NT2/D1 (cell line): ENCODE data around the gene PRKD2.

ENCODE experiments used
- DNase-seq: peaks from one replicate; pipeline ENCODE4 v3.0.0-alpha.2; 2011; ENCODE audit warnings: low read depth, low spot score
- H3K27me3 ChIP-seq: 2 replicates; pipeline ENCODE4 v1.6.0; 2011; ENCODE audit warnings: mild to moderate bottlenecking; ENCODE audit not compliant: insufficient read length, insufficient read depth
- H3K36me3 ChIP-seq: 2 replicates; pipeline ENCODE4 v1.6.1; 2011; ENCODE audit warnings: mild to moderate bottlenecking, low read length, mixed read lengths; ENCODE audit not compliant: insufficient read depth, insufficient read length
- H3K4me1 ChIP-seq: 2 replicates; pipeline ENCODE4 v1.5.1; 2011; ENCODE audit not compliant: insufficient read depth, insufficient read length
- H3K4me3 ChIP-seq: 2 replicates; pipeline ENCODE4 v1.5.1; 2011; ENCODE audit warnings: low read depth; ENCODE audit not compliant: insufficient read length
- H3K9ac ChIP-seq: 2 replicates; pipeline ENCODE4 v1.6.0; 2011; ENCODE audit warnings: low read depth; ENCODE audit not compliant: insufficient read length
- H3K9me3 ChIP-seq: 2 replicates; pipeline ENCODE4 v1.5.1; 2011; ENCODE audit warnings: mild to moderate bottlenecking, low read length; ENCODE audit not compliant: insufficient read depth
- SUZ12 ChIP-seq: IDR thresholded peaks from 2 replicates; pipeline ENCODE4 v1.6.1; 2011; ENCODE audit not compliant: insufficient read length, insufficient read depth; ENCODE audit errors: extremely low read depth
- YY1 ChIP-seq: IDR thresholded peaks from 2 replicates; pipeline ENCODE4 v1.6.1; 2011; ENCODE audit not compliant: insufficient read length, insufficient read depth
- ZNF274 ChIP-seq: IDR thresholded peaks from 2 replicates; pipeline ENCODE4 v1.6.1; 2011; ENCODE audit warnings: mild to moderate bottlenecking, low read depth, low read length

The PRKD2 gene

DNA sequence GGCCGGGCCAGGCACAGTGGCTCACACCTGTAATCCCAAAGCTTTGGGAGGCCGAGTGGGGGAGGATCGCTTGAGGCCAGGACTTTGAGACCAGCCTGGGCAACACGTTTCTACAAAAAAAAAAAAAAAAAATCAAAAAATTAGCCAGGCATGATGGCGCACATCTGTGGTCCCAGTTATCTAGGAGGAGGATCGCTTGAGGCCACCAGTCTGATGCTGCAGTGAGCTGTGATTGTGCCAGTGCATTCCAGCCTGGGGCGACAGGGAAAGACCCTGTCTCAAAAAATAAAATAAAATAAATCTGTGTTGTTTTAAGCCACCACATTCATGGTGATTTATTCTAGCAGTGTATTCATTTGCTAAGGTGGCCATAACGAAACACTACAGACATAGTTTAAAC, 51.8 kb downstream of the PRKD2 start:
- H3K4me3 ChIP-seq: no peak overlapping the region
- TF ChIP-seq YY1 (no peak), SUZ12 (no peak)

DNA sequence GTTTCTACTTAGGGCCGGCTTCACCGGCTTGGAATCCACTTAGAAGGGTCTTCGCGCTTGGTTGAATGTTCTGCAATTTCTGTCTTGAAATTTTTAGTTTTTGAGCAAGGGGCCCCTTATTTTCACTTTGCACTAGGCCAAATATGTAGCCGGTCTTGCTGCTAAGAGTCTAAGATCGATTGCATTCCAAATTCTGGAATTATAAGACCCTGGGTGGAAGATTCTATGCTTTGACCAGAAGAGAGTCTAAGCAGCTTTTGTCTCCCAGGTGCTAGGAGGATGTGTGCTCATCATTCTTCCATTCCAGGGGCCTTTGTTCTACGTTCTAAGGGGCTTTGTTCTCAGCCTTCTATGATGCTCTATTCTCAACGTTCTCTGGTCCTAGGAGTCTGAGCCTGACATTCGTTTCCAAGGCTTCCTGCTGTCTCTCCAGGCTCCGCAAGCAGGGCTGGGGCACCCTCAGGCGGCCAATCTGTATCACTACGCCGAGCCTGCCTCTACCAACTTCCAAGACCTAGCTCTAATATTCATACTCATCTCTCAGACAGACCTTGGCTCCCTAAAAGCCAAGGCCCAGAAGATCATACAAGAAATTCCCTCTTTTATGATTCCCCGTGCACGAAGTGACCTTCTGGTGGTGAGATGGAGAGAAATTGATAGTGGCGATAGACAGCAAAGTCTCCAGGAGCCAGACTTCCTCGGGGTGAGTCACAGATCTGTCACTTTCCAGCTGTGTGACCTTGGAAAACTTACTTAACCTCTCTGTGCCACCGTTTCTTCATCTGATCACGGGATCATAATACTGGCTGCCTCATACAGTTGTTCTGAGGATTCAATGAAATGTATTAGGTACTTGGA, 55.0 kb downstream of the PRKD2 start:
- no peaks in the 10 kb centered on the region for H3K9me3 ChIP-seq
- H3K9ac ChIP-seq: no peak overlapping the region
- no peaks in the 10 kb centered on the region for H3K4me1 ChIP-seq
- peak; percentile 63 for DNase-seq
- no peaks in the 10 kb centered on the region for H3K36me3 ChIP-seq
- no peaks in the 10 kb centered on the region for H3K27me3 ChIP-seq
- no peak overlapping the region for H3K4me3 ChIP-seq
- no peak for TF ChIP-seq SUZ12
- no peak for TF ChIP-seq ZNF274
- TF ChIP-seq YY1: no peak

More for the DNA sequence above, 51.8 kb downstream of the PRKD2 start:
- no peak for DNase-seq
- Histone ChIP-seq H3K36me3 (no peaks in the 10 kb centered on the region), H3K4me1 (no peaks in the 10 kb centered on the region), H3K27me3 (no peaks in the 10 kb centered on the region), H3K9me3 (0 out of 2 replicates have a peak, but pooled peaks cover 2% of the 10 kb centered on the region), H3K9ac (no peak overlapping the region)

DNA sequence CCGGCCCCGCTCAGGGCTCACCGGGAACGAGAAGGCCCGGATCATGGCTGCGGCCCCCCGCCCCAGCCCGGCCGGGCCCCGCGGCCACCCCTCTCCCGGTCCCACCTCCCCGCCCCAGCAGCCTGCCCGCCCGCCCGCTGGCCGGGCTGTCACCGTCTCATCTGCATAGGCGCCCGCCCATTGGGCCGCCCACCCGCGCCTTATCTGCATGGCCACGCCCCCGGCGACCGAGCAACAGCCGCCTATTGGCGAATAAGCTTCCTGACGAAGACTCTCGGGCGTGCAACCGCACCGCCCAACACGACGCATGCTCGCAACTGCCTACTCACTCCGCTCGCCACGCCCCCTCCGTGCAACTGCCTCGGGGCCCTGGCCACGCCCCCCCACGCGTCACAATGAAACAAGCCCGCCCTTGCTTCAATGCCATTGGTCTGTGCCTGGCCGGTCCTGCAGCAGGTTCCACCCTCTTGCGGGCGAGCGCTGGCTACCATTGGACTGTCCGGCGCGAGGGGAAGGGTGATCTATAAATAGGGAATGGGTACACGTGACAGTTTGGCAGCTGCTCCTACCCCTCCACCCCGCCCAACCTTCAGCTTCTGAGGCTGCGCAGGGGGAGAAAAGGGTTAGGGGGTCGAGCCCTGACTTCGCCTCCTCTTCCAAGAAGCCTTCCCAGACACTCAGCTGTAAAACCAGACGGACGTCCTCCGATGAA, 55.7 kb downstream of the PRKD2 start, which contains the start of gene DACT3:
Gene DACT3 (minus strand): TSS at position 163 of the 712 bp plus-strand sequence. CDS start 118 bp downstream, at position 45.
- no peak for TF ChIP-seq YY1
- no peak for TF ChIP-seq ZNF274
- TF ChIP-seq SUZ12: no peak
- peak within 1 kb of the TSS; percentile 67 for H3K9ac ChIP-seq
- peak; percentile 97 for DNase-seq
- peak within 1 kb of the TSS; percentile 55 for H3K4me3 ChIP-seq
- H3K27me3 ChIP-seq: no peaks in the 10 kb centered on the region
- H3K9me3 ChIP-seq: no peaks in the 10 kb centered on the region
- no peaks in the 10 kb centered on the region for H3K36me3 ChIP-seq
- no peaks in the 10 kb centered on the region for H3K4me1 ChIP-seq

DNA sequence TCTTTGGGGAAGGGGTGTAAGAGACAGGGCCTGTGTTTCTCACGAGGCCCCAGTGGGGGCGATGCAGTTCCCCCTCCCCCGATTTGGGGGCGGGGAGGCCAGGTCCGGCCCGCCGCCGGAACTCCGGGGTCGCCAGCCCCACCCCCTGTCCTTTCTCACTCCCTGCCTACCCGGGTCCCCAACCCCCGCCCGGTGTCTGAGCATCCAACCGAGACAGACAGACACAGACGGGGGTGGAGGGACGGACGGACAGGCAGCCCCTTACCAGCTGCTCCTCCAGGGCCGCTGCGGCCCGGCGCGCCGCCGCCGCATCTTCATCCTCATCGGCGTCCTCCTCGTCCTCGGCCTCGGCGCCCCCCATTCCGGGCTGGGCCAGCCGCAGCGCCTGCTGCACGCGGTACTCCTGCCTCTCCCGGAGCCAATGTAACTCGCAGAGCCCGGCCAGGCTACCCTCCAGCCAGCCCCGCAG, 56.3 kb downstream of the PRKD2 start:
- DNase-seq: no peak
- H3K27me3 ChIP-seq: no peaks in the 10 kb centered on the region
- TF ChIP-seq ZNF274: no peak
- no peak for TF ChIP-seq YY1
- no peak for TF ChIP-seq SUZ12
- no peaks in the 10 kb centered on the region for H3K4me1 ChIP-seq
- no peaks in the 10 kb centered on the region for H3K36me3 ChIP-seq
- H3K9ac ChIP-seq: peak overlapping the region; percentile 64
- peak overlapping the region; percentile 55 for H3K4me3 ChIP-seq
- H3K9me3 ChIP-seq: no peaks in the 10 kb centered on the region

DNA sequence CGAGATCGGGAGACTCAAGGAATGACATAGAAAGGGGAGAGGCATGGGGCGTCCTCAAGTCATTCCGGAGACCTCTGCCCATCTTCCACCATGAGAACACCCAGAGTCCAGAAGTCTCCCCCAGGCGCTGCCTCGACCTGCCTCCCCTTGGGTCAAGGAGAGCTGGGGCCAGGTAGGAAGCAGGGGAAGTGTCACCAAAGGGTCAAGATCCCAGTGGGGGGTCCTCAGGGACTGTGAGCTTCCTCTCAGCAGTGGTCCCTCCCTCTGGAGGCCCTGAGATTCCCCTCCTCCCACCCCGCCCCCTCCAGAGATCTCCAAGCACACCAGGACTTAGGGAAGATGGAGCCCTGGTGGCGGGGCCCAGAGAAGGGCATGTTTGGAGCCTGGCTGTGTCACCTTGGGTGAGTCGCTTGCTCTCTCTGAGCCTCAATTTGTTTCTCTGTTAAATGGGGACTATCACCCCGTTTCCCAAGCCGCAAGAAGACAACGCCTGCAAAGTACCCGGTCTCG, 56.9 kb downstream of the PRKD2 start:
- H3K27me3 ChIP-seq: no peaks in the 10 kb centered on the region

GRCh38 chr19:46659151-46660007, 57.5 kb downstream of the PRKD2 start:
- H3K9ac ChIP-seq: peak overlapping the region; percentile 67
- H3K9me3 ChIP-seq: no peaks in the 10 kb centered on the region
- no peaks in the 10 kb centered on the region for H3K36me3 ChIP-seq
- H3K4me1 ChIP-seq: no peaks in the 10 kb centered on the region
- TF ChIP-seq YY1 (no peak), ZNF274 (no peak), SUZ12 (no peak)
- H3K4me3 ChIP-seq: peak overlapping the region; percentile 55
- no peak for DNase-seq
- H3K27me3 ChIP-seq: no peaks in the 10 kb centered on the region

More for the DNA sequence above, 56.9 kb downstream of the PRKD2 start:
- peak overlapping the region; percentile 67 for H3K9ac ChIP-seq
- no peaks in the 10 kb centered on the region for H3K36me3 ChIP-seq
- peak overlapping the region; percentile 55 for H3K4me3 ChIP-seq
- H3K4me1 ChIP-seq: no peaks in the 10 kb centered on the region
- TF ChIP-seq YY1 (no peak), ZNF274 (no peak), SUZ12 (no peak)
- H3K9me3 ChIP-seq: no peaks in the 10 kb centered on the region
- DNase-seq: no peak
